ENCODE results near the gene THRB.

THRB gene

GRCh38 chr3:24512564-24513197 is 18.0 kb upstream of the THRB start (continued):
- TF ChIP-seq CTCF (tag by site-specific recombination; IDR thresholded peaks at IDR 0.05): no peak
- no peak for TF ChIP-seq ZNF791 (tag by site-specific recombination; IDR thresholded peaks at IDR 0.05)
- peak; percentile 50; the same call in 1 of the 2 replicates for TF ChIP-seq IKZF3 (tag by site-specific recombination; IDR thresholded peaks at IDR 0.05)
- no peak for TF ChIP-seq HOXA7 (CRISPR knock-in tag; IDR thresholded peaks at IDR 0.05; ENCODE audit: borderline replicate concordance)
- peak; percentile 66 for TF ChIP-seq ZEB2 (tag by site-specific recombination; IDR thresholded peaks at IDR 0.05)
- TF ChIP-seq ZNF544 (tag by site-specific recombination; IDR thresholded peaks at IDR 0.05): no peak
- TF ChIP-seq ZNF76 (tag by site-specific recombination; IDR thresholded peaks at IDR 0.05; ENCODE audit: borderline replicate concordance, low read depth): no peak
- TF ChIP-seq HOXC10 (CRISPR knock-in tag; IDR thresholded peaks at IDR 0.05): no peak
- TF ChIP-seq ZNF629 (tag by site-specific recombination; IDR thresholded peaks at IDR 0.05): peak; percentile 35; the same call in 1 of the 2 replicates

GRCh38 chr3:24510030-24510648 is 15.5 kb upstream of the THRB start:
- Histone ChIP-seq H3K9me3 (ENCODE audit: control insufficient read depth, insufficient read depth, low read depth, low read length) (no peaks in the 10 kb centered on the region), H3K4me3 (ENCODE audit: low read depth, low read length) (no peak overlapping the region), H3K4me1 (ENCODE audit: control insufficient read depth, insufficient read depth, low read length) (no peaks in the 10 kb centered on the region), H3K36me3 (ENCODE audit: control insufficient read depth in 2 of 2, insufficient read depth in 1 of 2, low read length in 2 of 2) (no peaks in the 10 kb centered on the region), H3K27ac (ENCODE audit: extremely low read depth, low read depth, low read length) (no peak overlapping the region)
- TF ChIP-seq ZNF362 (tag by site-specific recombination; IDR thresholded peaks at IDR 0.05): no peak
- ChIA-PET CTCF (no interaction called here), POLR2A (no interaction called here)

- Histone ChIP-seq H3K4me1 (ENCODE audit: control insufficient read depth, insufficient read depth, low read length) (no peaks in the 10 kb centered on the region), H3K4me3 (ENCODE audit: low read depth, low read length) (no peak overlapping the region), H3K36me3 (ENCODE audit: control insufficient read depth in 2 of 2, insufficient read depth in 1 of 2, low read length in 2 of 2) (no peaks in the 10 kb centered on the region), H3K27ac (ENCODE audit: extremely low read depth, low read depth, low read length) (no peak overlapping the region), H3K9me3 (ENCODE audit: control insufficient read depth, insufficient read depth, low read depth, low read length) (no peaks in the 10 kb centered on the region)
- POLR2A ChIA-PET: no interaction called here
- CTCF ChIA-PET: interaction anchor here (0.8 kb wide), 1 partner anchor 323 kb away, joined by 3 read pairs; no protein-coding TSS in a partner anchor
- TF ChIP-seq ZEB2 (tag by site-specific recombination; IDR thresholded peaks at IDR 0.05) (0 out of 2 replicates have a peak, but pooled peaks have one; percentile 60), HIC1 (tag by site-specific recombination; IDR thresholded peaks at IDR 0.05) (peak; percentile 67), GFI1B (tag by site-specific recombination; IDR thresholded peaks at IDR 0.05) (peak; percentile 57; the same call in 1 of the 2 replicates), ZNF791 (tag by site-specific recombination; IDR thresholded peaks at IDR 0.05) (no peak), IKZF3 (tag by site-specific recombination; IDR thresholded peaks at IDR 0.05) (peak; percentile 27; the same call in 1 of the 2 replicates), ZNF548 (tag by site-specific recombination; IDR thresholded peaks at IDR 0.05) (no peak), ZNF639 (tag by site-specific recombination; IDR thresholded peaks at IDR 0.05) (peak; percentile 93), PRDM6 (tag by site-specific recombination; IDR thresholded peaks at IDR 0.05) (peak; percentile 67), ZBTB7A (tag by site-specific recombination; IDR thresholded peaks at IDR 0.05; ENCODE audit: low read depth) (no peak; the same call in 1 of the 2 replicates), ZNF391 (tag by site-specific recombination; IDR thresholded peaks at IDR 0.05; ENCODE audit: borderline replicate concordance, low read depth) (0 out of 2 replicates have a peak, but pooled peaks have one; percentile 44), WT1 (tag by site-specific recombination; IDR thresholded peaks at IDR 0.05) (peak; percentile 98), ZNF184 (tag by site-specific recombination; IDR thresholded peaks at IDR 0.05) (peak; percentile 65), ZNF24 (tag by site-specific recombination; IDR thresholded peaks at IDR 0.05) (peak; percentile 75; the same call in 1 of the 2 replicates), ZNF311 (tag by site-specific recombination; IDR thresholded peaks at IDR 0.05; ENCODE audit: borderline replicate concordance) (no peak), TRIM28 (IDR thresholded peaks at IDR 0.05; ENCODE audit: borderline replicate concordance, low read length) (0 out of 2 replicates have a peak, but pooled peaks have one; percentile 31), ZNF560 (tag by site-specific recombination; IDR thresholded peaks at IDR 0.05; ENCODE audit: borderline replicate concordance) (no peak), ZNF423 (tag by site-specific recombination; IDR thresholded peaks at IDR 0.05) (no peak), ZNF629 (tag by site-specific recombination; IDR thresholded peaks at IDR 0.05) (peak; percentile 70)
Measured at GRCh38 chr3:24508423-24508839, 13.8 kb upstream of the THRB start.
